GM04504 (cell line): ENCODE data around the gene AP1G2.

ENCODE experiments used
- DNase-seq: peaks from one replicate; pipeline ENCODE4 v3.0.0-alpha.2; 2012; ENCODE audit warnings: low read depth

AP1G2 gene

GRCh38 chr14:23513818-23514643 lies 53.6 kb downstream of the AP1G2 start:
- no peak for DNase-seq

DNA sequence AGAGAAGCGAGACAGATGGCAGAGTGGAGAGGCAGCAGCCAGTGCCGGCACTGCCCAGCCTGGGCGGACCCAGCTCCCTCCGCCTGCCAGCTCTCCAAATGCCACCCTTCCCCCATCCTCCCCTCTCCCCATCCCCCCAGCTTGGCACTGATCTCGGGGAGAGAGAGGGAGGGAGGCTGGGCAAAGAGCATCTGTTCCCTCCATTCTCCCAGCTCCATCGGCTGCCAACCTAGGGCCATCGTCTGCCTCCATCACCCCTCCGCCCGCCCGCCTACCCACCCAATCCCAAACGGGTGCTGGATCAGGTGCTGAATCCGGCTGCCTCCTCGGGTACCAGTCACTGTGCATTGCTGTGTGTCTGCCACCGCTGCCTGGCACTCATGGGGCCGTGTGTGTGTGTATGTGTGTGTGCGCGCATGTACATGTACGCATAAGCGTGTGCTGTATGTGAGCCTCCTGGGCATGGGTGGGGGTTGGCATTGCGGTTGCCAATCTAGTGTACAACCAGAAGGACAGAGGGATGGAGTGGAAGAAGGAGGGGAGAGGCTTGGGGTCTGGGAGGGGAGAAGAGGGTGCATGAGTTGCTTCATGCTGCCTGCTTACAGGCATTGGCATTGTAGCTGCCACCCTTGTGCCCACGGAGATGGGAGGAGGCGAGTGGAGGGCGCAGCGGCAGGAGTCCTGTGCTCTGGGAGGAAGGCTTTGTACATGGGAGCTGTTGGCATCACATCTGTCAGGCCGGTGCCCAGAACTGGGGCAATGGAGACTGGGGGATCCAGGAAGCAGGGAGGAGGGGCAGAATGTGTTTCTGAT lies 54.4 kb downstream of the AP1G2 start:
- DNase-seq, result no peak

- no peak for DNase-seq
These were observed 55.4 kb downstream of the AP1G2 start for GRCh38 chr14:23512156-23512555.
